ENCODE measurements around the gene KRTAP5-7. TPM values are rescaled to one million over a fixed set of nuclear protein-coding genes. Genes with fewer than 3 reads are reported as not detected.

Gene KRTAP5-7
- polyA plus RNA-seq, 4 donors: 0.07 to 0.12 TPM; not detected in 2

DNA sequence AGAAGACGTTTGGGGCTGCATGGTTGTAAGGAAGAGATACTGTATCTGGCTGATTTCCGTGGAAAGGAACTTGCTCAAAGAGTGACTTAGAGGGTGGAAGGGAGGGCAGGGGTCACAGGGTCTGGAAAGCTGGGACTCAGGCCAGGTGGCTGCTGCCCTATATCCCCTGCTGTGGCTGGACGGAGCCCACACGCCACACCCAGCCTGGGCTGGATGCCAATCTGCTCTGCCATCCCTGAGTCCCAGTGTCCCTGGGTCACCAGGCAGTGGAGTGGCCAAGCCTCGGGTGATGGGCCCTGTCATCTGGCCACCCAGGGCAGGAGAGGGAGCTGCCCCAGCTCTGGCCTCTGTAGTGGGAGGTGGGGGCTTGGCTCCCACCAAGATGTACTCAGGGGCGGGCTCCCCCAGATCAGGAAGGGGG is 26.5 kb upstream of the KRTAP5-7 start:
- 42 to 52% (median 48%) methylated on average over 6 of the region's 6 CpGs for WGBS, 3 donors
- Histone ChIP-seq H3K36me3 (ENCODE audit: control insufficient read depth in 3 of 3, insufficient read depth in 2 of 3, low read depth in 1 of 3, low read length in 3 of 3) (peaks cover 21 to 75% (median 27%) of the 10 kb centered on the region in 3 donors), H3K27ac (ENCODE audit: low read depth in 1 of 3, low read length in 2 of 3) (no peak overlapping the region), H3K9me3 (ENCODE audit: control insufficient read depth in 2 of 2, insufficient read depth in 1 of 2, low read depth in 1 of 2, low read length in 1 of 2) (no peaks in the 10 kb centered on the region), H3K4me3 (ENCODE audit: low read depth in 1 of 3, low read length in 3 of 3) (no peak overlapping the region), H3K27me3 (ENCODE audit: control insufficient read depth in 3 of 3, insufficient read depth in 3 of 3, low read length in 3 of 3) (no peaks in the 10 kb centered on the region), H3K4me1 (ENCODE audit: control insufficient read depth in 3 of 3, insufficient read depth in 2 of 3, low read depth in 1 of 3, low read length in 2 of 3) (no peaks in the 10 kb centered on the region)
- FAIRE-seq (no peak), DNase-seq (peak in 1 of 2 donors; percentile 38)

DNA sequence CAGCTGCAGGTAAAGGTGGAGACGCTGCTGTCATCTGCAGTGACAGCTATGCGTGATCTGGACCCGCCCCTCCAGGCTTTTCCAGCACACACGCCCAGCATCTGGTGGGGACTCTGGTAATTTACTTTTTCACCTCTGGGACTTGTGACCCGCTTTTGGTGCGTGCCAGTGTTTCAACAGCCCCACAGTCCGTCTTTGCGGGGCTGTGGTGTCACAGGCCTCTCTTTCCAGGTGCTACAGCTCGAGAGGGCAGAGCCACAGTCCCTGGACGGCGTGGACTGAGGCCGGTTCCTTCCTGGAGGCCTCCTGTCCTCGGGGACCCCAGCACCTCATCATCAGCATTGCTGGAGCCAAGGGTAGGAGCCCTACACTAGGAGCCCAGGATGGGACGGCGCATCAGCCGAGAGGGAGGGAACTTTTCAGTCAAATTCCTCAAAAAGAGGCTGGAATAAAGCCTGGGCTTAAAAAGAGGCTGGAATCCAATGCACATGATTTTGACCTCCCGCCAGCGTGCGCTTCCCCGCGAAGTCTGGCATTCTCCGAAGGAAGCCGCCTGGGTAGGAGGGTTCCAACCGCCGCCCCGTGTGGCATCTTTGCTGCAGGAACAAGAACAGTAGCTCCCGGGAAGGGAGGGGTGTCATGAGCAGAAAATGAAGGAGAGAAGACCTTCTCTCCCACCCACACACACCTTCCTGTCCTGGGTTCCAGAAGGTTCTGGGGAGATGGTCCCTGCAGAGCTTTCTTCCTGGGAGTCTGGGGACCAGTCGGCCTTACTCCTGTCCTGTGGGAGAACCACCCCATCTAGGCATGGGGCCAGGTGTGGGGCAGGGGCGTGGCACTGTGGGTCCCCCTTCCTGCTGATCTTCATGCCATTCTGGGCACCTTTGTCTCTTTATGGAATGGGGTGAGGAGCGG is 25.7 kb upstream of the KRTAP5-7 start:
- 90 to 92% (median 91%) methylated on average over 30 of the region's 30 CpGs for WGBS, 3 donors
- Histone ChIP-seq H3K36me3 (ENCODE audit: control insufficient read depth in 3 of 3, insufficient read depth in 2 of 3, low read depth in 1 of 3, low read length in 3 of 3) (peaks cover 14 to 74% (median 24%) of the 10 kb centered on the region in 3 donors), H3K4me1 (ENCODE audit: control insufficient read depth in 3 of 3, insufficient read depth in 2 of 3, low read depth in 1 of 3, low read length in 2 of 3) (no peaks in the 10 kb centered on the region), H3K27me3 (ENCODE audit: control insufficient read depth in 3 of 3, insufficient read depth in 3 of 3, low read length in 3 of 3) (no peaks in the 10 kb centered on the region), H3K27ac (ENCODE audit: low read depth in 1 of 3, low read length in 2 of 3) (no peak overlapping the region), H3K9me3 (ENCODE audit: control insufficient read depth in 2 of 2, insufficient read depth in 1 of 2, low read depth in 1 of 2, low read length in 1 of 2) (no peaks in the 10 kb centered on the region), H3K4me3 (ENCODE audit: low read depth in 1 of 3, low read length in 3 of 3) (no peak overlapping the region)
- no peak for FAIRE-seq
- DNase-seq: no peak

- 93 to 97% (median 97%) methylated on average over 10 of the region's 10 CpGs for WGBS, 3 donors
Observed at GRCh38 chr11:71502026-71502425, 25.0 kb upstream of the KRTAP5-7 start.

GRCh38 chr11:71502871-71503435 is 24.1 kb upstream of the KRTAP5-7 start:
- H3K27me3 ChIP-seq (ENCODE audit: control insufficient read depth in 3 of 3, insufficient read depth in 3 of 3, low read length in 3 of 3): no peaks in the 10 kb centered on the region
- FAIRE-seq (no peak), DNase-seq (no peak)
- no peaks in the 10 kb centered on the region for H3K4me1 ChIP-seq (ENCODE audit: control insufficient read depth in 3 of 3, insufficient read depth in 2 of 3, low read depth in 1 of 3, low read length in 2 of 3)
- no peak overlapping the region for H3K27ac ChIP-seq (ENCODE audit: low read depth in 1 of 3, low read length in 2 of 3)
- H3K9me3 ChIP-seq (ENCODE audit: control insufficient read depth in 2 of 2, insufficient read depth in 1 of 2, low read depth in 1 of 2, low read length in 1 of 2): no peaks in the 10 kb centered on the region
- H3K36me3 ChIP-seq (ENCODE audit: control insufficient read depth in 3 of 3, insufficient read depth in 2 of 3, low read depth in 1 of 3, low read length in 3 of 3): peaks cover 8 to 64% (median 19%) of the 10 kb centered on the region in 3 donors
- no peak overlapping the region for H3K4me3 ChIP-seq (ENCODE audit: low read depth in 1 of 3, low read length in 3 of 3)
- 92 to 96% (median 95%) methylated on average over 11 to 15 of the region's 15 CpGs for WGBS, 3 donors

More at GRCh38 chr11:71502026-71502425, 25.0 kb upstream of the KRTAP5-7 start:
- Histone ChIP-seq H3K36me3 (ENCODE audit: control insufficient read depth in 3 of 3, insufficient read depth in 2 of 3, low read depth in 1 of 3, low read length in 3 of 3) (peaks cover 11 to 70% (median 23%) of the 10 kb centered on the region in 3 donors), H3K4me3 (ENCODE audit: low read depth in 1 of 3, low read length in 3 of 3) (no peak overlapping the region), H3K27me3 (ENCODE audit: control insufficient read depth in 3 of 3, insufficient read depth in 3 of 3, low read length in 3 of 3) (no peaks in the 10 kb centered on the region), H3K4me1 (ENCODE audit: control insufficient read depth in 3 of 3, insufficient read depth in 2 of 3, low read depth in 1 of 3, low read length in 2 of 3) (no peaks in the 10 kb centered on the region), H3K27ac (ENCODE audit: low read depth in 1 of 3, low read length in 2 of 3) (no peak overlapping the region), H3K9me3 (ENCODE audit: control insufficient read depth in 2 of 2, insufficient read depth in 1 of 2, low read depth in 1 of 2, low read length in 1 of 2) (no peaks in the 10 kb centered on the region)
- DNase-seq: no peak
- no peak for FAIRE-seq

DNA sequence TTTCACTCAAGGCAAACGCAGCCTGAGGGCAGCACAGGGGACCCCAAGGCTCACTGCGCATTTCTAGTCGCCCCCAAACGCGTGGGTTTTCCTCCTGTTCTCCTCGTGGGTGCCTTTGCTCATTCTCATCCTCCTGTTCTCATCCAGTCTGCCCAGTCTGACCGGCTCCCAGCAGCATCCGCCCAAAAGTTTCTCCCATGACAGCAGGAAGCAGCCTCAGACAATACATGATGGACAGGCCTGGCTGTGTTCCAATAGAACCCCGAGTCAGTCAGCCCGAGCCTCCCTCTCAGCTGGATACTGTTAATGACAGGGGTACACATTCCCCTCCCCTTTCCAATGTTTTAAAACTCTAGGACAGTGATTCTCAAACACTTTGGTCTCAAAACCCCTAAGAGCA is 22.5 kb upstream of the KRTAP5-7 start:
- Histone ChIP-seq H3K9me3 (ENCODE audit: control insufficient read depth in 2 of 2, insufficient read depth in 1 of 2, low read depth in 1 of 2, low read length in 1 of 2) (no peaks in the 10 kb centered on the region), H3K4me1 (ENCODE audit: control insufficient read depth in 3 of 3, insufficient read depth in 2 of 3, low read depth in 1 of 3, low read length in 2 of 3) (no peaks in the 10 kb centered on the region), H3K4me3 (ENCODE audit: low read depth in 1 of 3, low read length in 3 of 3) (no peak overlapping the region), H3K36me3 (ENCODE audit: control insufficient read depth in 3 of 3, insufficient read depth in 2 of 3, low read depth in 1 of 3, low read length in 3 of 3) (peaks cover 0 to 52% (median 11%) of the 10 kb centered on the region in 3 donors), H3K27me3 (ENCODE audit: control insufficient read depth in 3 of 3, insufficient read depth in 3 of 3, low read length in 3 of 3) (no peaks in the 10 kb centered on the region), H3K27ac (ENCODE audit: low read depth in 1 of 3, low read length in 2 of 3) (no peak overlapping the region)
- no peak for FAIRE-seq
- WGBS, 3 donors: 66 to 85% (median 80%) methylated on average over 10 of the region's 10 CpGs
- no peak for DNase-seq

DNA sequence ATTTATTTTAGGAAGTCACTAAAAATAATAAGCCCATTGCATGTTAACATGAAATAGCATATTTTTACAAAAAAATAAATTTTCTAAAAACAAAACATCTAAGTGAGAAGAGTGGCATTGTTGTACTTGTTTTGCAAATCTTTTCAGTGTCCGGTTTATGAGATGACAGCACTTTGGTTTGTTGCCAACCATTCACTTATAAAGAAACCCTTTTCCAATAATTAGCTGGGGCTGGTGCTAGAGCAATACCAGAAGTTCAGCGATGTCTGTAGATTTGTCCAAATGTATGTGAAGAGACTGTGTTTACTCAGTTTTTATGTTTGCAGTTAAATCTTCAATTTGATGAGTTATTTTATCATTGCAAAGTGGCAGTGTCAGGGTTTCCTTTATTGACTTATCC is 22.1 kb upstream of the KRTAP5-7 start:
- no peak for DNase-seq
- no peaks in the 10 kb centered on the region for H3K4me1 ChIP-seq (ENCODE audit: control insufficient read depth in 3 of 3, insufficient read depth in 2 of 3, low read depth in 1 of 3, low read length in 2 of 3)
- no peak overlapping the region for H3K27ac ChIP-seq (ENCODE audit: low read depth in 1 of 3, low read length in 2 of 3)
- no peaks in the 10 kb centered on the region for H3K27me3 ChIP-seq (ENCODE audit: control insufficient read depth in 3 of 3, insufficient read depth in 3 of 3, low read length in 3 of 3)
- H3K9me3 ChIP-seq (ENCODE audit: control insufficient read depth in 2 of 2, insufficient read depth in 1 of 2, low read depth in 1 of 2, low read length in 1 of 2): peaks cover 0 to 3% of the 10 kb centered on the region in 2 donors
- no peak for FAIRE-seq
- WGBS, 3 donors: 69 to 84% (median 79%) methylated on average over 2 of the region's 2 CpGs
- H3K4me3 ChIP-seq (ENCODE audit: low read depth in 1 of 3, low read length in 3 of 3): no peak overlapping the region
- H3K36me3 ChIP-seq (ENCODE audit: control insufficient read depth in 3 of 3, insufficient read depth in 2 of 3, low read depth in 1 of 3, low read length in 3 of 3): peaks cover 0 to 47% (median 10%) of the 10 kb centered on the region in 3 donors

GRCh38 chr11:71505781-71506180 is 21.3 kb upstream of the KRTAP5-7 start:
- H3K27ac ChIP-seq (ENCODE audit: low read depth in 1 of 3, low read length in 2 of 3): no peak overlapping the region
- H3K4me1 ChIP-seq (ENCODE audit: control insufficient read depth in 3 of 3, insufficient read depth in 2 of 3, low read depth in 1 of 3, low read length in 2 of 3): no peaks in the 10 kb centered on the region
- no peaks in the 10 kb centered on the region for H3K27me3 ChIP-seq (ENCODE audit: control insufficient read depth in 3 of 3, insufficient read depth in 3 of 3, low read length in 3 of 3)
- DNase-seq (no peak), FAIRE-seq (no peak)
- H3K36me3 ChIP-seq (ENCODE audit: control insufficient read depth in 3 of 3, insufficient read depth in 2 of 3, low read depth in 1 of 3, low read length in 3 of 3): peaks cover 0 to 39% (median 10%) of the 10 kb centered on the region in 3 donors
- 81 to 95% (median 92%) methylated on average over 9 of the region's 9 CpGs for WGBS, 3 donors
- H3K9me3 ChIP-seq (ENCODE audit: control insufficient read depth in 2 of 2, insufficient read depth in 1 of 2, low read depth in 1 of 2, low read length in 1 of 2): peaks cover 0 to 10% of the 10 kb centered on the region in 2 donors
- H3K4me3 ChIP-seq (ENCODE audit: low read depth in 1 of 3, low read length in 3 of 3): no peak overlapping the region

DNA sequence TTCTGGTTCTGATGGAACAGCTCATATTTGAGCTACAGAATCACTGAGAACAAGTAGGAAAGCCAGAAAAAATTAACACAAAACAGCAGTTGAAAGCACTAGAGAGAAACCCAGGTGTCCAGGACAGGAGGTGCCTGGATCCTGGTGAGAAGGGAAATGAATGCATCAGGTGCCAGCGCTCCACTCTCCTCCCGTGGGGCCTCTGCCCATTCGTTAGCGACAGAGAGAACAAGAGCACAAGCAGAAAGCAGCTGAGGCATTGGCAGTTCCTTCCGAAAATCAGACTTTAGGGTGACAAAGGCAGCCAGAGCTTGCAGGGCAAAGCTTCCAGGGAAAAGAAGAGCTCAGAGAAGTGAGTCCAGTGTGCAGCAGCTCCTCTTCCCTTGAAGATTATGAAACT is 20.0 kb upstream of the KRTAP5-7 start:
- H3K4me3 ChIP-seq (ENCODE audit: low read depth in 1 of 3, low read length in 3 of 3): no peak overlapping the region
- no peaks in the 10 kb centered on the region for H3K4me1 ChIP-seq (ENCODE audit: control insufficient read depth in 3 of 3, insufficient read depth in 2 of 3, low read depth in 1 of 3, low read length in 2 of 3)
- no peaks in the 10 kb centered on the region for H3K27me3 ChIP-seq (ENCODE audit: control insufficient read depth in 3 of 3, insufficient read depth in 3 of 3, low read length in 3 of 3)
- peaks cover 0 to 12% of the 10 kb centered on the region in 2 donors for H3K9me3 ChIP-seq (ENCODE audit: control insufficient read depth in 2 of 2, insufficient read depth in 1 of 2, low read depth in 1 of 2, low read length in 1 of 2)
- H3K27ac ChIP-seq (ENCODE audit: low read depth in 1 of 3, low read length in 2 of 3): no peak overlapping the region
- DNase-seq (no peak), FAIRE-seq (no peak)
- peaks cover 0 to 26% (median 10%) of the 10 kb centered on the region in 3 donors for H3K36me3 ChIP-seq (ENCODE audit: control insufficient read depth in 3 of 3, insufficient read depth in 2 of 3, low read depth in 1 of 3, low read length in 3 of 3)
- WGBS, 3 donors: 90 to 97% (median 93%) methylated on average over 5 of the region's 5 CpGs

All from small intestine (tissue), 7 donors.